A673 (cell line): ENCODE results near the gene ATXN7L2. TPM values are rescaled to one million over a fixed set of nuclear protein-coding genes. Genes with fewer than 3 reads are reported as not detected.
A peak's percentile ranks its signal among the peaks of the same experiment; 100 is the strongest.

Experiments
- BruUV-seq: library from RNA; stranded (reverse); fragments of 400-500 nt; replicated peaks from 2 replicates; lab custom pipeline; 2021; lab: Mats Ljungman, UMichigan
- CTCF ChIA-PET: fragments of 300-600 bp; sonication (Branson Sonifier 250); formaldehyde crosslinking; loops from one replicate; lab custom pipeline; 2022; ENCODE audit warnings: antibody characterized with exemption; lab: Charles Lee
- POLR2A ChIA-PET: fragments of 300-600 bp; sonication (Branson Sonifier 250); formaldehyde crosslinking; loops from one replicate; lab custom pipeline; 2022; ENCODE audit warnings: antibody characterized with exemption; ENCODE audit not compliant: low non-redundant PET; lab: Charles Lee
- DNase-seq: peaks from one replicate; pipeline ENCODE4 v3.0.0-alpha.2; 2015; ENCODE audit warnings: low spot score
- H3K27ac ChIP-seq: fragments of 200-600 bp; sonication (generic); 2 replicates; pipeline ENCODE4 v1.5.1; 2016; ENCODE audit warnings: mixed run types, low read depth, mild to moderate bottlenecking, mixed read lengths, antibody characterized with exemption, low read length; ENCODE audit not compliant: poor library complexity, severe bottlenecking
- H3K27me3 ChIP-seq: fragments of 200-600 bp; sonication (generic); replicated peaks from 2 replicates; pipeline ENCODE4 v1.6.1; 2017; ENCODE audit warnings: mixed run types, low read depth, mild to moderate bottlenecking, mixed read lengths, antibody characterized with exemption, low read length; ENCODE audit not compliant: insufficient read depth, poor library complexity
- H3K36me3 ChIP-seq: fragments of 200-600 bp; sonication (generic); 2 replicates; pipeline ENCODE4 v1.6.1; 2016; ENCODE audit warnings: mixed run types, mild to moderate bottlenecking, mixed read lengths, antibody characterized with exemption, low read length; ENCODE audit not compliant: insufficient read depth, poor library complexity, severe bottlenecking
- H3K4me1 ChIP-seq: fragments of 200-600 bp; sonication (generic); 2 replicates; pipeline ENCODE4 v1.6.1; 2017; ENCODE audit warnings: mixed run types, mild to moderate bottlenecking, mixed read lengths, antibody characterized with exemption, low read length; ENCODE audit not compliant: insufficient read depth, poor library complexity, severe bottlenecking
- H3K4me3 ChIP-seq: fragments of 200-600 bp; sonication (generic); 2 replicates; pipeline ENCODE4 v1.5.1; 2016; ENCODE audit warnings: low read depth, mixed run types, mild to moderate bottlenecking, mixed read lengths, low read length; ENCODE audit not compliant: poor library complexity, severe bottlenecking
- H3K9me3 ChIP-seq: fragments of 200-600 bp; sonication (generic); 2 replicates; pipeline ENCODE4 v1.6.1; 2016; ENCODE audit warnings: mixed run types, low read depth, mild to moderate bottlenecking, mixed read lengths, antibody characterized with exemption, low read length; ENCODE audit not compliant: poor library complexity, severe bottlenecking
- CTCF ChIP-seq: fragments of 300-800, 200-600 bp; sonication (generic); conservative IDR thresholded peaks from 2 replicates; pipeline ENCODE4 v1.5.1; 2017; ENCODE audit warnings: low read depth, mild to moderate bottlenecking, antibody characterized with exemption, low read length, moderate library complexity, mixed read lengths
- EZH2 ChIP-seq: fragments of 200-600 bp; sonication (generic); IDR thresholded peaks from 2 replicates; pipeline ENCODE4 v1.6.1; 2017; ENCODE audit warnings: borderline replicate concordance, low read depth, mild to moderate bottlenecking, mixed read lengths, antibody characterized with exemption, low read length; ENCODE audit not compliant: poor library complexity, severe bottlenecking
- intact Hi-C: fragments of 100-400 bp; cut with micrococcal nuclease; formaldehyde crosslinking; loops from one replicate; pipeline ENCODE4 v1.10.0; 2022; ENCODE audit not compliant: unreplicated experiment
- total RNA-seq: library from RNA; stranded (reverse); gene quantifications from 2 replicates; pipeline ENCODE4 v1.2.3, GENCODE V29; 2021

The ATXN7L2 gene
- total RNA-seq, 1 experiment from 2014 or later, result 16.3 TPM

GRCh38 chr1:109466125-109466451 lies 17.6 kb upstream of the ATXN7L2 start:
- Histone ChIP-seq H3K27me3 (peaks cover 99% of the 10 kb centered on the region), H3K27ac (no peak overlapping the region), H3K9me3 (no peaks in the 10 kb centered on the region), H3K4me3 (peak overlapping the region; percentile 49), H3K4me1 (peaks cover 18% of the 10 kb centered on the region), H3K36me3 (no peaks in the 10 kb centered on the region)
- CTCF ChIA-PET, result no interaction called here
- BruUV-seq, result no TSS peak
- POLR2A ChIA-PET, result interaction anchor here (0.5 kb wide), 1 partner anchor 387 kb away, joined by 7 read pairs; no protein-coding TSS in a partner anchor
- no peak for TF ChIP-seq EZH2
- no peak for TF ChIP-seq CTCF
- peak; percentile 34 for DNase-seq
- intact Hi-C loops, result no loop called here

- H3K4me3 ChIP-seq, result peak within 1 kb of the TSS; percentile 49
- no peaks in the 10 kb centered on the region for H3K36me3 ChIP-seq
- peak; percentile 51 for DNase-seq
- peaks cover 18% of the 10 kb centered on the region for H3K4me1 ChIP-seq
- POLR2A ChIA-PET, result no interaction called here
- no peaks in the 10 kb centered on the region for H3K9me3 ChIP-seq
- CTCF ChIA-PET, result no interaction called here
- no TSS peak for BruUV-seq
- no peak within 1 kb of the TSS for H3K27ac ChIP-seq
- intact Hi-C loops, result no loop called here
- peaks cover 99% of the 10 kb centered on the region for H3K27me3 ChIP-seq
- no peak for TF ChIP-seq CTCF
- peak; percentile 83 for TF ChIP-seq EZH2
Observed at GRCh38 chr1:109466452-109467300, 17.0 kb upstream of the ATXN7L2 start, which contains the start of gene SYPL2. Gene SYPL2, plus strand, starts transcription at chr1:109466546. Its CDS starts 298 bp downstream, at chr1:109466844.

GRCh38 chr1:109467301-109467777 lies 16.4 kb upstream of the ATXN7L2 start:
- intact Hi-C loops, result no loop called here
- no peak for TF ChIP-seq EZH2
- no peak for TF ChIP-seq CTCF
- BruUV-seq, result no TSS peak
- no peak for DNase-seq
- H3K27me3 ChIP-seq, result peaks cover 99% of the 10 kb centered on the region
- no peaks in the 10 kb centered on the region for H3K36me3 ChIP-seq
- H3K9me3 ChIP-seq, result no peaks in the 10 kb centered on the region
- CTCF ChIA-PET, result no interaction called here
- POLR2A ChIA-PET, result no interaction called here
- no peak overlapping the region for H3K4me3 ChIP-seq
- H3K4me1 ChIP-seq, result peaks cover 18% of the 10 kb centered on the region
- no peak overlapping the region for H3K27ac ChIP-seq
